Measurements from ENCODE around the gene DEGS2. TPM values are rescaled to one million over a fixed set of nuclear protein-coding genes. Genes with fewer than 3 reads are reported as not detected.
"Not testable (repeated sequence)": the region's sequence is repeated elsewhere in the genome, so short reads cannot be mapped to it uniquely, and the experiment has no call there.

The DEGS2 gene
- total RNA-seq: not detected
- long read RNA-seq: 0 reads

DNA sequence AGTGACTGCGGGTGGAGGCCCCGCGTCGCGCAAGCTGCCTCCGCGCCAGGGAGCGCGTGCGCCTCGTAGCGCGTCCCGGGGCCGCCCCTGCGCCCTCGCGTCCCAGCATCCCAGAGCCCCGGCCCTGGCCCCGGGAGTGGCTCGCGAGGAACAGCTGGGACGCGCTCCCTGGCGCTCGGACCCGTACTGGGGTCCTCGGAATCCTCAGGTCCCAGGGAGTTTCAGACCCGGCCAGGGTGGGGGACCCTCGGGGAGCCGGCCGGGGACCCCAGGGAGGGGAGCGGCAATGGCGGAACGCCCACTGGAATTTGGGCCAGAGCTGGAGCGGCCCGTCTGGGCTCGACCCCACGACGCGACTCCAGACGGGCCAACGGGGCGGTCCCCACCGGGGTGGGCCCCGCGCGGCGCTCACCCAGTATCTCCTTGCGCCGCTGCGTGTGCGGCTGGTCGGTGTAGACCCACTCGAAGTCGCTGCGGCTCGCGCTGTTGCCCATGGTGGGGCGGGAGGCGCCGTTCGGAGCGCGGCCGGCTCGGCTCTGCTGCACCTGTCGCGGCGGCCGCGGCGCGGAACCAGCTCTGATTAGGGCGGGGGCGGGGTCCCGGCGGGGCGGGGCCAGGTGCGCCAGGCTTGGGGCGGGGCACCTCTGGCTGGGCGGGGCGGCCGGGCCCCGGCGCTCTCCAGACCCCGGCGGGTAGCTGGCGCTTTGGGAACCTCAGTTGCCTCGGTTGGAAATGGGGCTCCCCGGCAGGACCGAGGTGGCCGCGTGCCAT lies at the start of gene DEGS2:
Gene DEGS2, minus strand, starts transcription at position 552 of the 771 bp plus-strand sequence. Its CDS starts 58 bp downstream, at position 494.
- peaks cover 10% of the 10 kb centered on the region for H3K9me3 ChIP-seq (replicated peaks)
- H3K27ac ChIP-seq (replicated peaks): no peak within 1 kb of the TSS
- TF ChIP-seq CTCF (IDR thresholded peaks at IDR 0.05; ENCODE audit: borderline replicate concordance): no peak
- peaks cover 15% of the 10 kb centered on the region for H3K4me1 ChIP-seq
- intact Hi-C loops (cut with micrococcal nuclease): no loop called here
- H3K27me3 ChIP-seq (ENCODE audit: low read depth): peaks cover 71% of the 10 kb centered on the region
- H3K36me3 ChIP-seq: no peaks in the 10 kb centered on the region
- peak within 1 kb of the TSS; percentile 61 for H3K4me3 ChIP-seq
- DNase-seq: no peak

- intact Hi-C loops (cut with micrococcal nuclease); H3K27ac ChIP-seq (replicated peaks); H3K4me1 ChIP-seq; DNase-seq; H3K4me3 ChIP-seq; H3K36me3 ChIP-seq; H3K9me3 ChIP-seq (replicated peaks); H3K27me3 ChIP-seq (ENCODE audit: low read depth): not testable (repeated sequence)
These were observed 48.7 kb upstream of the DEGS2 start for GRCh38 chr14:100208136-100208535.

- H3K27ac ChIP-seq (replicated peaks); H3K4me3 ChIP-seq; H3K36me3 ChIP-seq; H3K9me3 ChIP-seq (replicated peaks); DNase-seq; intact Hi-C loops (cut with micrococcal nuclease); H3K27me3 ChIP-seq (ENCODE audit: low read depth); H3K4me1 ChIP-seq: not testable (repeated sequence)
These were observed 48.1 kb upstream of the DEGS2 start for GRCh38 chr14:100207588-100207987.

- H3K27me3 ChIP-seq (ENCODE audit: low read depth); intact Hi-C loops (cut with micrococcal nuclease): not testable (repeated sequence)
These were observed 45.4 kb upstream of the DEGS2 start for GRCh38 chr14:100204835-100205167.

DNA sequence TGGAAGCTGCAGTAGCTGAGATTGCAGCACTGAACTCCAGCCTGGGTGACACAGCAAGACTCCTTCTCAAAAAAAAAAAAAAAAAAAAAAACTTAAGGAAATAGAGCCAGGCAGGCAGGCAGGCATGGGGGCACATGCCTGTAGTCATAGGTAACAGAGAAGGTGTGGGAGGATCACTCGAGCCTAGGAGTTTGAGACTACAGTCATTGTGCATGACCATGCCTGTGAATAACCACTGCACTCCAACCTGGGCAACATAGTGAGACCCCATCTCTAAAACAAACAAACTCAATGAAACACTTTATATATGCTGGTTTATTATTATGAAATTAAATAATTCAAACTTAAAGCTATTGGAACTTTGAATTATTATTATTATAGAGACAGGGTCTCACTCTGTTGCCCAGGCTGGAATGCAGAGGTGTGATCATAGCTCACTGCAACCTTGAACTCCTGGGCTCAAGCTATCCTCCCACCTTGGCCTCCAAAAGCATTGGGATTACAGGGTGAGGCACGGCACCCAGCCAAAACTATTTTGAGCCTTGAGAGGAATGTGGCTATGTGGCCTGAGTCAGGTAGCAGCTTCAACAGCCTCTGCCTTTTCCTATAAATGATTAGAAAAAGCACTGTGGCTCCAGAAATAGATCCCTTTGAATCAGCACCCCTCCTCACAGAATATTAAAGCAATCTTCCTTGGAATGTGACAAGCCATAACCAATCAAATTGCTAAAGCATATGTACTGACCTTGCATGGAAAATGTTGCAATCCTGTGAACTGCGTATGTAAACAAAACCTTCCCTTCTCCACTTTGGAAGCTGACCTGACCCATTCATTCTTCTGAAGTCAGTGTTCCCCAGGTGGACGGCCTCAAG lies 44.8 kb upstream of the DEGS2 start:
- peaks cover 4% of the 10 kb centered on the region for H3K4me1 ChIP-seq
- no peaks in the 10 kb centered on the region for H3K9me3 ChIP-seq (replicated peaks)
- no peaks in the 10 kb centered on the region for H3K27me3 ChIP-seq (ENCODE audit: low read depth)
- no peak overlapping the region for H3K27ac ChIP-seq (replicated peaks)
- no peak overlapping the region for H3K4me3 ChIP-seq
- intact Hi-C loops (cut with micrococcal nuclease): no loop called here
- no peak for DNase-seq
- H3K36me3 ChIP-seq: no peaks in the 10 kb centered on the region
- no peak for TF ChIP-seq CTCF (IDR thresholded peaks at IDR 0.05; ENCODE audit: borderline replicate concordance)

More at GRCh38 chr14:100204835-100205167, 45.4 kb upstream of the DEGS2 start:
- H3K9me3 ChIP-seq (replicated peaks); H3K4me3 ChIP-seq; H3K36me3 ChIP-seq; H3K4me1 ChIP-seq; DNase-seq; H3K27ac ChIP-seq (replicated peaks): not testable (repeated sequence)

- peaks cover 4% of the 10 kb centered on the region for H3K4me1 ChIP-seq
- peak overlapping the region; percentile 24 for H3K27ac ChIP-seq (replicated peaks)
- no peak for TF ChIP-seq CTCF (IDR thresholded peaks at IDR 0.05; ENCODE audit: borderline replicate concordance)
- H3K27me3 ChIP-seq (ENCODE audit: low read depth): no peaks in the 10 kb centered on the region
- no peak overlapping the region for H3K4me3 ChIP-seq
- no peaks in the 10 kb centered on the region for H3K9me3 ChIP-seq (replicated peaks)
- intact Hi-C loops (cut with micrococcal nuclease): no loop called here
- H3K36me3 ChIP-seq: no peaks in the 10 kb centered on the region
- DNase-seq: no peak
These were observed 43.7 kb upstream of the DEGS2 start for GRCh38 chr14:100203146-100203545.

- DNase-seq: no peak
- H3K4me3 ChIP-seq: no peak overlapping the region
- no peak for TF ChIP-seq CTCF (IDR thresholded peaks at IDR 0.05; ENCODE audit: borderline replicate concordance)
- intact Hi-C loops (cut with micrococcal nuclease): no loop called here
- no peaks in the 10 kb centered on the region for H3K9me3 ChIP-seq (replicated peaks)
- no peaks in the 10 kb centered on the region for H3K36me3 ChIP-seq
- no peaks in the 10 kb centered on the region for H3K27me3 ChIP-seq (ENCODE audit: low read depth)
- peak overlapping the region; percentile 24 for H3K27ac ChIP-seq (replicated peaks)
- H3K4me1 ChIP-seq: peaks cover 4% of the 10 kb centered on the region
These were observed 43.3 kb upstream of the DEGS2 start for GRCh38 chr14:100202712-100203111.
